ENCODE measurements around the gene CLP1. TPM values are rescaled to one million over a fixed set of nuclear protein-coding genes. Genes with fewer than 3 reads are reported as not detected.

Gene CLP1
- total RNA-seq, 1 experiment from 2014 or later, result 26.8 TPM

DNA sequence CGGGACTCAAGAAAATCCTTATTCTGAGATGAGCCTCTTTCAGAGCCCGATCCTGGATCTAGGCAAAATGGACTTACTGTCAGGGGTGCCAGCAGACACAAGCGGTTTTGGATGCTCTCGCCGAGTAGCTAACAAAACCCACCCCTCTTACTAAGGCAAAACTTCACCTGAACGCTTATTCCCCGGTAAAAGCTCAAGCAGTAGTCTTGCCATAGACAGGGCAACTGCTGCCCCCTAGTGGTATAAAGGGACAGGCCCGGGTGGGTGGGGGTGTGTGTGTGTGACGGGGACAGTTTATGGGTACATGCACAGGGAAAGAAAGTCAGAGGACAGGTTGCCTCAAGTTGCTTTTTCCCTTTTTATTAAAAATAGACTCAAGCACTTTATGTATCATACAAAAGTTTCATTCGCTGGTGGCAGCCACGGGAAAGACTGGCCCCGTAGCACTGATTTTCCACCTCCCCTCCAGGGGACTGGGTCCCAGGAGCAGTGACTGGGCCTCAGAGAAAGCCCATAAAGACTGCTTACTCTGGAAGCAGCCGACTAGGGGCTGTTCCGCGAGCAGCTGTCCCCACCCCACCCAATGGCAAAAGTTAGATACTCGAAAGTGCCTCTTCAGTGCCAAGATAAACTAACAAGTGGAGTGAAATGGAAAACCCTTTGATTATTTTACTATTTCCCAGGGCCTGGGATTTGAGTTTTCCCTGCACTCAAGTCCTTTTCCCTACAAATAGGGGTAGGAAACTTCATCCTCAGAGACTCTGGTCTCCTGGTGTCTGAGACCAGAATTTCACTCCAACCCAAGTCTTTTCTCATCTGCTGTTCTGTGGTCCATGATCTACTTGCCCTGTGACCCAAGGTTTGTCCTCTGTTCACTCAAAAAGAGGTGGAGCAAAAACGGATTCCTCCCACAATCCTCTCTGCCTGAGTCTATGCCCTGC is 12.5 kb upstream of the CLP1 start:
- no peak overlapping the region for H3K4me3 ChIP-seq (ENCODE audit: low read depth, low read length, poor library complexity, severe bottlenecking)
- peaks cover 9% of the 10 kb centered on the region for H3K36me3 ChIP-seq (ENCODE audit: insufficient read depth, low read length, poor library complexity, severe bottlenecking)
- intact Hi-C loops (cut with micrococcal nuclease; ENCODE audit: unreplicated experiment), result loop anchor here (1.0 to 10.0 kb wide), 4 partner anchors 150 to 930 kb away; partner anchors contain the start of genes LPXN and ZFP91
- H3K27me3 ChIP-seq (replicated peaks; ENCODE audit: insufficient read depth, low read depth, low read length, poor library complexity), result peaks cover 19% of the 10 kb centered on the region
- H3K4me1 ChIP-seq (ENCODE audit: insufficient read depth, low read length, poor library complexity, severe bottlenecking), result peaks cover 64% of the 10 kb centered on the region
- TF ChIP-seq EZH2 (IDR thresholded peaks at IDR 0.05; ENCODE audit: borderline replicate concordance, low read depth, low read length, poor library complexity, severe bottlenecking), result no peak
- TF ChIP-seq, protein P1, sequence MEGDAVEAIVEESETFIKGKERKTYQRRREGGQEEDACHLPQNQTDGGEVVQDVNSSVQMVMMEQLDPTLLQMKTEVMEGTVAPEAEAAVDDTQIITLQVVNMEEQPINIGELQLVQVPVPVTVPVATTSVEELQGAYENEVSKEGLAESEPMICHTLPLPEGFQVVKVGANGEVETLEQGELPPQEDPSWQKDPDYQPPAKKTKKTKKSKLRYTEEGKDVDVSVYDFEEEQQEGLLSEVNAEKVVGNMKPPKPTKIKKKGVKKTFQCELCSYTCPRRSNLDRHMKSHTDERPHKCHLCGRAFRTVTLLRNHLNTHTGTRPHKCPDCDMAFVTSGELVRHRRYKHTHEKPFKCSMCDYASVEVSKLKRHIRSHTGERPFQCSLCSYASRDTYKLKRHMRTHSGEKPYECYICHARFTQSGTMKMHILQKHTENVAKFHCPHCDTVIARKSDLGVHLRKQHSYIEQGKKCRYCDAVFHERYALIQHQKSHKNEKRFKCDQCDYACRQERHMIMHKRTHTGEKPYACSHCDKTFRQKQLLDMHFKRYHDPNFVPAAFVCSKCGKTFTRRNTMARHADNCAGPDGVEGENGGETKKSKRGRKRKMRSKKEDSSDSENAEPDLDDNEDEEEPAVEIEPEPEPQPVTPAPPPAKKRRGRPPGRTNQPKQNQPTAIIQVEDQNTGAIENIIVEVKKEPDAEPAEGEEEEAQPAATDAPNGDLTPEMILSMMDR (conservative IDR thresholded peaks at IDR 0.05; ENCODE audit: low read depth, low read length), result peak; percentile 99
- no peak overlapping the region for H3K27ac ChIP-seq (ENCODE audit: low read depth, low read length, poor library complexity, severe bottlenecking)
- peak; percentile 89 for DNase-seq (ENCODE audit: low spot score)
- CTCF ChIA-PET, result interaction anchor here (0.5 to 2.5 kb wide), 17 partner anchors 11 to 1260 kb away, joined by 3 to 16 read pairs (median 4); partner anchors contain the start of gene UBE2L6
- no peaks in the 10 kb centered on the region for H3K9me3 ChIP-seq (ENCODE audit: low read depth, low read length, poor library complexity, severe bottlenecking)
- no TSS peak for BruUV-seq (replicated peaks)
- POLR2A ChIA-PET (ENCODE audit: low non-redundant PET), result interaction anchor here (0.5 kb wide), 1 partner anchor 153 kb away, joined by 3 read pairs; no protein-coding TSS in a partner anchor

- POLR2A ChIA-PET (ENCODE audit: low non-redundant PET), result no interaction called here
- CTCF ChIA-PET, result no interaction called here
- Histone ChIP-seq H3K27me3 (replicated peaks; ENCODE audit: insufficient read depth, low read depth, low read length, poor library complexity) (peaks cover 19% of the 10 kb centered on the region), H3K9me3 (ENCODE audit: low read depth, low read length, poor library complexity, severe bottlenecking) (no peaks in the 10 kb centered on the region), H3K4me3 (ENCODE audit: low read depth, low read length, poor library complexity, severe bottlenecking) (no peak overlapping the region), H3K27ac (ENCODE audit: low read depth, low read length, poor library complexity, severe bottlenecking) (no peak overlapping the region), H3K36me3 (ENCODE audit: insufficient read depth, low read length, poor library complexity, severe bottlenecking) (peaks cover 6% of the 10 kb centered on the region), H3K4me1 (ENCODE audit: insufficient read depth, low read length, poor library complexity, severe bottlenecking) (peaks cover 58% of the 10 kb centered on the region)
- no peak for DNase-seq (ENCODE audit: low spot score)
- no TSS peak for BruUV-seq (replicated peaks)
- intact Hi-C loops (cut with micrococcal nuclease; ENCODE audit: unreplicated experiment), result loop anchor here (10.0 kb wide), 3 partner anchors 151 to 929 kb away; partner anchors contain the start of genes LPXN and ZFP91
- no peak for TF ChIP-seq EZH2 (IDR thresholded peaks at IDR 0.05; ENCODE audit: borderline replicate concordance, low read depth, low read length, poor library complexity, severe bottlenecking)
- TF ChIP-seq, protein P1 (conservative IDR thresholded peaks at IDR 0.05; ENCODE audit: low read depth, low read length), result no peak
Observed at GRCh38 chr11:57645689-57646085, 11.9 kb upstream of the CLP1 start.

GRCh38 chr11:57646194-57646798 is 11.3 kb upstream of the CLP1 start:
- CTCF ChIA-PET, result no interaction called here
- TF ChIP-seq, protein P1 (conservative IDR thresholded peaks at IDR 0.05; ENCODE audit: low read depth, low read length), result no peak
- TF ChIP-seq EZH2 (IDR thresholded peaks at IDR 0.05; ENCODE audit: borderline replicate concordance, low read depth, low read length, poor library complexity, severe bottlenecking), result no peak
- no TSS peak for BruUV-seq (replicated peaks)
- Histone ChIP-seq H3K4me3 (ENCODE audit: low read depth, low read length, poor library complexity, severe bottlenecking) (no peak overlapping the region), H3K27ac (ENCODE audit: low read depth, low read length, poor library complexity, severe bottlenecking) (peak overlapping the region; percentile 8), H3K27me3 (replicated peaks; ENCODE audit: insufficient read depth, low read depth, low read length, poor library complexity) (peaks cover 19% of the 10 kb centered on the region), H3K4me1 (ENCODE audit: insufficient read depth, low read length, poor library complexity, severe bottlenecking) (peaks cover 52% of the 10 kb centered on the region), H3K36me3 (ENCODE audit: insufficient read depth, low read length, poor library complexity, severe bottlenecking) (peaks cover 5% of the 10 kb centered on the region), H3K9me3 (ENCODE audit: low read depth, low read length, poor library complexity, severe bottlenecking) (no peaks in the 10 kb centered on the region)
- POLR2A ChIA-PET (ENCODE audit: low non-redundant PET), result interaction anchor here (0.7 kb wide), 1 partner anchor 10 kb away, joined by 4 read pairs; no protein-coding TSS in a partner anchor
- DNase-seq (ENCODE audit: low spot score), result no peak
- intact Hi-C loops (cut with micrococcal nuclease; ENCODE audit: unreplicated experiment), result loop anchor here (10.0 kb wide), 3 partner anchors 151 to 929 kb away; partner anchors contain the start of genes LPXN and ZFP91

All from A673 (cell line).